HG03064 (cell line): ENCODE data around the gene DNAAF2.
"Not testable (repeated sequence)": the region's sequence is repeated elsewhere in the genome, so short reads cannot be mapped to it uniquely, and the experiment has no call there.

Experiments
- ATAC-seq: cut with Tn5 transposase; IDR thresholded peaks from one replicate; pipeline ENCODE4 v1.9.1; 2021; ENCODE audit warnings: low read depth; ENCODE audit not compliant: unreplicated experiment

DNAAF2 gene

DNA sequence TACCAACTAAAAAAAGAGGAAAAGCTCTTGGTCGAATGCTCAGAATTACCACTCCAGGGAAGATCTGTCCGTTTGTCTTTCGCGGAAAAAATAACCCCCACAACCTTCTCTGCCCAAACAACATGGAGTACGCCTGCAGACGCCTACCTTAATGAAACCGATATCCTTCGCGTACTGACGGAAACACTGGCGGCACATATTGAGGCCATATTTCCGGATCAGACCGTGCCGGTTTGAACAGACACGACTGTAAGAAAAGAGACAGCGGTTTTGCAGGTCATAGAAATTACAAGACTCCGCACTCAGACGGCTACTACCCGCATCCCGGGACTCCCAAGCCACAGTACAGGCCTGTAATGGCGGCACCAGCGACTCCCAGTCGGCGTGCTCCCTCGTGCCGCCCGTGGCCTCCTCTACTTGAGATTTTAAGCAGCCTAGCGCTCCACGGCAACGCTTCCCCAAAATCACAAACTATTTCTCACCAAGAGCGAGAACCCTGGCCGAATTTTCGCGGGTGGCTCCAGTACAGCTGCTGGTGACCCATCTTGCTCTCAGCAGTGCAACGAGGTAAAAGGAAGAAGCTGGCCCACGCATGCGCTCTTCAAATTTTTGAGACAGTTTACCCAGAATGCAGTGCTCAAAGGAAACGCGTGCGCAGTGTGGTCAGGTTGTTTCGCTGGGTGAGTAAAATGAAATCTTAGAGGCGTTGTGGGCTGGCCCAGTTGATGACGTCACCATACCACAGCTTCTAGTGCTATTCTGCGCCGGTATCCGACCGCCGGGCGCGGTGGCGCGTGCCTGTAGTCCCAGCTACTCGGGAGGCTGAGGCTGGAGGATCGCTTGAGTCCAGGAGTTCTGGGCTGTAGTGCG, 49.0 kb downstream of the DNAAF2 start, which contains the start of gene RPS29:
TSS of gene RPS29 (minus strand) at position 578 of the 870 bp plus-strand sequence. CDS start at position 544, 34 bp downstream.
- peak; percentile 85 for ATAC-seq

DNA sequence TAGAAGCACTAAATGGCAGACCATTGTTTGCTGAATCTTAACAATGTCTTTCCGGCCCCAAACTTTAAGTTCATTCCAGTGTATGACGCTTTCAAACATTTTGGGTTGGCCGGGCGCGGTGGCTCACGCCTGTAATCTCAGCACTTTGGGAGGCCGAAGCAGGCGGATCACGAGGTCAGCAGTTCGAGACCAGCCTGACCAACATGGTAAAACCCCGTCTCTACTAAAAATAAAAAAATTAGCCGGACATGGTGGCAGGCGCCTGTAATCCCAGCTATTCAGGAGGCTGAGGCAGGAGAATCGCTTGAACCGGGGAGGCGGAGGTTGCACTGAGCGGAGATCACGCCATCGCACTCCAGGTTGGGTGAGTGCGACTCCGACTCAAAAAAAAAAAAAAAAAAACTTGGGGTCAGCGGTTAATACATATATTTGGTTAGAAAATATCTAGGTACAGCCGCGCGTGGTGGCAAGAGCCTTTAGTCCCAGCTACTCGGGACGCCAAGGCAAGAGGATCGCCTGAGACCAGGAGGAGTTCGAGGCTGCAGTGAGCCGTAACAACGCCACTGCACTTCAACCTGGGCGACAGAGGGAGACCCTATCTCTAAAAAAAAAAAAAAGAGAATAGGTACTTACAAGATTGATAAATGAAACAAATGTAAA, 49.9 kb downstream of the DNAAF2 start:
- ATAC-seq: not testable (repeated sequence)

DNA sequence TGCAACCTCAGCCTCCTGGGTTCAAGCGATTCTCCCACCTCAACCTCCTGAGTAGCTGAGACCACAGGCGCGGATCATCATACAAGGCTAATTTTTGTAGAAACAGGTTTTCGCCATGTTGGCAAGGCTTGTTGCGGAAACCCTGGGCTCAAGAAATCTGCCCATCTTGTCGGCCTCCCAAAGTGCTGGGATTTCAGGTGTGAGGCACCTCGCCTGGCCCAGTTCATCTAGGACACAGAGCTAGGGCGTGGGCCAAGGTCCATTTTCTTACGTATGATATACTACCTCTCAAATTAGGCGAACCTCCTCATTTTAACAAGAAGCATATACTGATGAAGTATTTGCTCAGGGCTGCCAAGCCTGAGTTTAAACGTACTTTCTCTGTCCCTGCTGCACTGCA, 51.0 kb downstream of the DNAAF2 start:
- ATAC-seq: no peak

DNA sequence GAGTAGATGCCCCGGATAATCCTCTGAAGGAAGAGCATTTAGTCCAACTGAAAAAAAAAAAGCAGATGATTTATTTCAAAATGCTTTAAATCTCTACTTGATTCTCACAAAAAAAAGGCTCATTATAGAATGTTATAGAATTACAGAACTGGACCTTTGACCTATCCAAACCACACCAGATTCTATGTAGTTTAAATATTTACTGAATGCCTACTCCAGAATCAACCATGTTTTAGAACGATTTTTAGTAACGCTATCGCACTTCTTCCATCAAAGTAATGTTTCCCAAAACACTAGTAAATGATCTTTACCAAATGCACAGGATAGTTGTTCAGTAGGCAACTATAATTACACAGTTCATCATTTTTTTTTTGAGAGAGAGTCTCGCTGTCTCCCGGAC, 51.4 kb downstream of the DNAAF2 start:
- ATAC-seq: no peak

DNA sequence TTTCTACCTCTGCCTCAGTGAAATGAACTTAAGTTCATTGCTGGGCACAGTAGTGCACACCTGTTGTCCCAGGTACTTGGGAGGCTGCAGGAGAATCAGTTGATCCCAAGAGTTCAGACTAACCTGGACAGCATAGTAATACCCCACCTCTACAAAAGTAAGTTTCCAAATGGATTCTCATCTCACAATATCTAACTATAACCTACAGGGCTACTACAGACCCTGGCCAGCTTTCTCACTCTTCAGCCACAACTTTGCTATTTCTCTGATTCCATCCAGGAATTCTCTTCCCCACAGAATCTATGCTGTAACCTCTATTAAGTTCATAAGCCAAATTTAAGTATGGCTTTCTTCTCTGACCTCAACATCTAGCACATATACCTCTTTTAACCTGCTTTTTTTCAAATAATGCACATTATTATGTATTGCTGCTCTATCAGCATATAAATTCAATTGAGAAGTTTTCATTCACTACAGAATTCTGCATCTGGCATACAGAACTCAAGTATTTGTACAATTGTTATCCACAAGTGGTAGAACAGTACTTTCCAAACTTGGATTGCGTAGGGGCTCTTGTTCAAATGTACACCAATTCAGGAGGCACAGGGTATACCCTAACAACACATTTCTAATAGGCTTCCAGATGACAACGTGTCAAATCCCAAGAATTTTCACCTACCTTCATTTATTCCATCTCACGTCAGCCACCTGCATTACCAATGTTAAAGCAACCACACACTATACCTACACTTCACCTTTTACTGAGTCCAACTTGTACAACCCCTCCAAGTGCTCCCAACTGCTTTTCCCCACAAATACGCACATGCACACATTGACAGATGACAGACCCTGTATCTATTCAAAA, 52.7 kb downstream of the DNAAF2 start:
- ATAC-seq: no peak

GRCh38 chr14:49581209-49582112, 53.6 kb downstream of the DNAAF2 start:
- no peak for ATAC-seq

GRCh38 chr14:49579841-49580240, 55.2 kb downstream of the DNAAF2 start:
- no peak for ATAC-seq

- ATAC-seq: no peak
Measured at GRCh38 chr14:49578141-49578540, 56.9 kb downstream of the DNAAF2 start.
